Measurements from ENCODE around the gene SIPA1L2. TPM values are rescaled to one million over a fixed set of nuclear protein-coding genes. Genes with fewer than 3 reads are reported as not detected.

Gene SIPA1L2
- total RNA-seq, 1 experiment from 2014 or later, result 12.5 TPM

DNA sequence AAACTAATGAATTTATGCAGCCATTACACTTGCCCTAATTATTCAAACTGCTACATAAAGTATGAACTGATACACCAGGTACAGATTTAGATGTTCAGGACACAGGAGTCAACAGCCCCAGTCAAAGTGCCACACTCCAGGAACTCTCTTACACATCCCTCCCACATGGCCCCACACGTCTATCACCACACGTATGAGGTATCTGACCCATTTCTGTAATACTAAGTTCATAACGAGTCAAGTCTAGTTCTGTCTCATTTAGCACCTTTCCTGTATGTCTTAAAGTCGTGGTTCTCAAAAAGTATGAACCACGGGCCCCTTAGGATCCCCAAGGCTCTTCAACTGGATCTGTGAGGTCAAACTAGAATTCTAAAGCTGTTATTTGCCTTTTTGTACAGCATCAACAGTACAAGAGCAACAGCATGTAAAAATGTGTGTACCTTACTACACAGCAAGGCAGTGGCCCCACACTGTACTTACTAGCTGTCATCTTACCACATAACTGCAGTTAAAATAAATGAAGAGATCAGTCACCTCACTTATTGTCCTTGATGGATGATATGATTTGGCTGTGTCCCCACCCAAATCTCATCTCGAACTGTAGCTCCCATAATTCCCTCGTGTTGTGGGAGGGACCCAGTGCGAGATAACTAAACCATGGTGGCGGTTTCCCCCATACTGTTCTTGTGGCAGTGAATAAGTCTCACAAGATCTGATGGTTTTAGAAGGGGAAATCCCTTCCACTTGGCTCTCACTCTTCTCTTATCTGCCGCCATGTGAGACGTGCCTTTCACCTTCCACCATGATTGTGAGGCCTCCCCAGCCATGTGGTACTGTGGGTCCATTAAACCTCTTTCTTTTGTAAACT lies 42.6 kb downstream of the SIPA1L2 start:
- ChIA-PET RAD21 (ENCODE audit: low non-redundant PET in 1 of 2, low total read pairs in 2 of 2, uncharacterized antibody in 2 of 2, unreplicated experiment in 2 of 2) (no interaction called here), CTCF (no interaction called here), POLR2A (no interaction called here)
- no peak overlapping the region for H2AFZ ChIP-seq (ENCODE audit: low read depth, low read length, poor library complexity, severe bottlenecking)
- H3K9me2 ChIP-seq (ENCODE audit: insufficient read depth), result no peaks in the 10 kb centered on the region
- H3K9me3 ChIP-seq (ENCODE audit: control insufficient read depth in 1 of 2, insufficient read depth in 1 of 2, low read depth in 1 of 2, low read length in 2 of 2), result no peaks in the 10 kb centered on the region
- BruUV-seq (replicated peaks), result no TSS peak
- no peak for ATAC-seq
- H3K4me2 ChIP-seq (ENCODE audit: low read length), result no peak overlapping the region
- no peaks in the 10 kb centered on the region for H4K20me1 ChIP-seq (ENCODE audit: insufficient read depth)
- DNase-seq (ENCODE audit: low read depth, low spot score), result no peak
- no peaks in the 10 kb centered on the region for H3K79me2 ChIP-seq (ENCODE audit: insufficient read depth, low read length)
- no peak overlapping the region for H3K27ac ChIP-seq (ENCODE audit: low read depth, low read length)
- H3K4me3 ChIP-seq (replicated peaks in 1 of 2; ENCODE audit: low read depth in 1 of 2, low read length in 2 of 2), result no peak overlapping the region
- TF ChIP-seq EGR1 (IDR thresholded peaks at IDR 0.05; ENCODE audit: low read depth) (no peak), YY1 (IDR thresholded peaks at IDR 0.05; ENCODE audit: extremely low read depth, insufficient replicate concordance, low read depth, low read length) (no peak)
- intact Hi-C loops (cut with micrococcal nuclease), result no loop called here
- H3K36me3 ChIP-seq (ENCODE audit: control insufficient read depth in 1 of 2, insufficient read depth in 2 of 2, low read length in 2 of 2), result no peaks in the 10 kb centered on the region
- H3K9ac ChIP-seq (ENCODE audit: low read length), result no peak overlapping the region
- 0 out of 4 replicates have a peak, but pooled peaks cover 0 to 4% of the 10 kb centered on the region in 2 experiments for H3K4me1 ChIP-seq (ENCODE audit: control insufficient read depth in 1 of 2, insufficient read depth in 2 of 2, low read length in 2 of 2)
- no peaks in the 10 kb centered on the region for H3K27me3 ChIP-seq (ENCODE audit: insufficient read depth, low read length)

DNA sequence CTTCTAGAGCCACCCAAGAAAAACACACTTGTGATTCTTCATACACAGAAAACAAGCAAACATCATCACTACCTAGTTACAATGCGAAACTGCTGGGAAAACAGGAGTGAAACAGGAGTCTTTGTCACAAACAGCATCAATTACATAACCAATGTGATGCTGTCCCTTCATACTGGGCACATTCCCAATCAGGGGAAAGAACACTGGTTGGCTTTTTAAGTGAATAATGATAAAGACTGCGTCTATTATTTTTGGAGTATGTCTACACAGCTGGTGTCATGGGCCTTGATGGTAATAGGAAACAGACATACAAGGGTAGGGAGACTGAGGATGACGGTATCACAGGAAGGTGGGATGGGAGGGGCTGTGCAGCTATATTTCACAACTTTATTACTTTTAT lies 43.3 kb downstream of the SIPA1L2 start:
- ChIA-PET CTCF (no interaction called here), RAD21 (ENCODE audit: low non-redundant PET in 1 of 2, low total read pairs in 2 of 2, uncharacterized antibody in 2 of 2, unreplicated experiment in 2 of 2) (no interaction called here), POLR2A (no interaction called here)
- H3K9me3 ChIP-seq (ENCODE audit: control insufficient read depth in 1 of 2, insufficient read depth in 1 of 2, low read depth in 1 of 2, low read length in 2 of 2), result no peaks in the 10 kb centered on the region
- no peaks in the 10 kb centered on the region for H3K79me2 ChIP-seq (ENCODE audit: insufficient read depth, low read length)
- no peaks in the 10 kb centered on the region for H3K9me2 ChIP-seq (ENCODE audit: insufficient read depth)
- no TSS peak for BruUV-seq (replicated peaks)
- H3K4me1 ChIP-seq (ENCODE audit: control insufficient read depth in 1 of 2, insufficient read depth in 2 of 2, low read length in 2 of 2), result 0 out of 4 replicates have a peak, but pooled peaks cover 0 to 4% of the 10 kb centered on the region in 2 experiments
- no peaks in the 10 kb centered on the region for H3K36me3 ChIP-seq (ENCODE audit: control insufficient read depth in 1 of 2, insufficient read depth in 2 of 2, low read length in 2 of 2)
- DNase-seq (ENCODE audit: low read depth, low spot score) (no peak), ATAC-seq (no peak)
- no peak overlapping the region for H3K4me3 ChIP-seq (replicated peaks in 1 of 2; ENCODE audit: low read depth in 1 of 2, low read length in 2 of 2)
- H3K4me2 ChIP-seq (ENCODE audit: low read length), result no peak overlapping the region
- intact Hi-C loops (cut with micrococcal nuclease), result no loop called here
- no peak overlapping the region for H3K9ac ChIP-seq (ENCODE audit: low read length)
- TF ChIP-seq FOSL1 (IDR thresholded peaks at IDR 0.05; ENCODE audit: low read depth) (no peak), TCF7L2 (IDR thresholded peaks at IDR 0.05; ENCODE audit: borderline replicate concordance, extremely low read depth, insufficient read depth, insufficient read length) (no peak), SIN3A (IDR thresholded peaks at IDR 0.05; ENCODE audit: low read depth) (no peak), ZFX (IDR thresholded peaks at IDR 0.05) (no peak), ELF1 (IDR thresholded peaks at IDR 0.05; ENCODE audit: borderline replicate concordance, low read depth) (no peak)
- H3K27ac ChIP-seq (ENCODE audit: low read depth, low read length), result no peak overlapping the region
- no peak overlapping the region for H2AFZ ChIP-seq (ENCODE audit: low read depth, low read length, poor library complexity, severe bottlenecking)
- no peaks in the 10 kb centered on the region for H4K20me1 ChIP-seq (ENCODE audit: insufficient read depth)
- H3K27me3 ChIP-seq (ENCODE audit: insufficient read depth, low read length), result no peaks in the 10 kb centered on the region

Data from HCT116 (cell line).